Astrocyte (in vitro differentiated cells and primary cell): ENCODE results near the gene SLC38A1. TPM values are rescaled to one million over a fixed set of nuclear protein-coding genes. Genes with fewer than 3 reads are reported as not detected.

Experiments
- DNase-seq: peaks from one replicate; pipeline ENCODE4 v3.0.0-alpha.2; 2010; ENCODE audit warnings: low read depth
- FAIRE-seq: peaks from 2 replicates; lab custom pipeline; 2011; peaks lifted over from hg19 to GRCh38; lab: Jason Lieb, UNC
- H2AFZ ChIP-seq: 2 replicates; pipeline ENCODE4 v1.6.0; 2012; ENCODE audit warnings: low read depth, low read length, inconsistent platforms
- H3K27ac ChIP-seq: 2 replicates; pipeline ENCODE4 v1.5.1; 2011; ENCODE audit warnings: low read depth, low read length, inconsistent platforms
- H3K27me3 ChIP-seq: 2 replicates; pipeline ENCODE4 v1.6.0; 2011; ENCODE audit warnings: low read length, inconsistent platforms; ENCODE audit not compliant: insufficient read depth
- H3K36me3 ChIP-seq: 2 replicates; pipeline ENCODE4 v1.5.1; 2011; ENCODE audit warnings: low read length, inconsistent platforms; ENCODE audit not compliant: insufficient read depth
- H3K4me1 ChIP-seq: 2 replicates; pipeline ENCODE4 v1.5.1; 2011; ENCODE audit warnings: low read length, inconsistent platforms; ENCODE audit not compliant: insufficient read depth
- H3K4me2 ChIP-seq: 2 replicates; pipeline ENCODE4 v1.6.0; 2012; ENCODE audit warnings: low read length, inconsistent platforms
- H3K4me3 ChIP-seq: 2 replicates; pipeline ENCODE4 v1.5.1; 2011; ENCODE audit warnings: low read depth, mild to moderate bottlenecking, low read length, inconsistent platforms; ENCODE audit not compliant: insufficient read depth
- H3K79me2 ChIP-seq: 2 replicates; pipeline ENCODE4 v1.6.0; 2012; ENCODE audit warnings: mild to moderate bottlenecking, low read length, inconsistent platforms; ENCODE audit not compliant: insufficient read depth
- H3K9ac ChIP-seq: 2 replicates; pipeline ENCODE4 v1.6.0; 2012; ENCODE audit warnings: mild to moderate bottlenecking, low read length, inconsistent platforms
- H3K9me3 ChIP-seq: 2 replicates; pipeline ENCODE4 v1.5.1; 2012; ENCODE audit warnings: low read depth, mild to moderate bottlenecking, low read length, inconsistent platforms; ENCODE audit not compliant: insufficient read depth
- H4K20me1 ChIP-seq: 2 replicates; pipeline ENCODE4 v1.6.0; 2012; ENCODE audit warnings: low read length, inconsistent platforms; ENCODE audit not compliant: insufficient read depth
- H3K27ac Mint-ChIP-seq: one replicate; pipeline ENCODE4 v1.8.0; 2021; ENCODE audit warnings: mild to moderate bottlenecking, mixed read lengths; ENCODE audit not compliant: unreplicated experiment
- H3K27me3 Mint-ChIP-seq: one replicate; pipeline ENCODE4 v1.8.0; 2021; ENCODE audit warnings: low read depth, mixed read lengths; ENCODE audit not compliant: unreplicated experiment
- H3K36me3 Mint-ChIP-seq: one replicate; pipeline ENCODE4 v1.8.0; 2021; ENCODE audit warnings: low read depth, mixed read lengths; ENCODE audit not compliant: unreplicated experiment
- H3K4me1 Mint-ChIP-seq: one replicate; pipeline ENCODE4 v1.8.0; 2021; ENCODE audit warnings: low read depth, mixed read lengths; ENCODE audit not compliant: unreplicated experiment
- H3K4me3 Mint-ChIP-seq: one replicate; pipeline ENCODE4 v1.8.0; 2021; ENCODE audit warnings: mild to moderate bottlenecking, moderate library complexity, mixed read lengths; ENCODE audit not compliant: unreplicated experiment
- H3K9me3 Mint-ChIP-seq: one replicate; pipeline ENCODE4 v1.8.0; 2021; ENCODE audit warnings: mild to moderate bottlenecking, mixed read lengths; ENCODE audit not compliant: unreplicated experiment
- CTCF ChIP-seq: IDR thresholded peaks from 2 replicates; pipeline ENCODE4 v1.5.1; 2011; ENCODE audit warnings: low read depth, mild to moderate bottlenecking, inconsistent platforms, low read length, moderate library complexity; ENCODE audit not compliant: insufficient read depth
- EZH2 ChIP-seq: IDR thresholded peaks from 2 replicates; pipeline ENCODE4 v1.6.1; 2012; ENCODE audit warnings: mild to moderate bottlenecking, low read length, inconsistent platforms; ENCODE audit not compliant: insufficient read depth
- total RNA-seq: library from RNA; stranded (reverse); gene quantifications from 2 replicates; pipeline ENCODE4 v1.2.1, GENCODE V29; 2021

Gene SLC38A1
- total RNA-seq, 1 donor from 2014 or later = 160 TPM

DNA sequence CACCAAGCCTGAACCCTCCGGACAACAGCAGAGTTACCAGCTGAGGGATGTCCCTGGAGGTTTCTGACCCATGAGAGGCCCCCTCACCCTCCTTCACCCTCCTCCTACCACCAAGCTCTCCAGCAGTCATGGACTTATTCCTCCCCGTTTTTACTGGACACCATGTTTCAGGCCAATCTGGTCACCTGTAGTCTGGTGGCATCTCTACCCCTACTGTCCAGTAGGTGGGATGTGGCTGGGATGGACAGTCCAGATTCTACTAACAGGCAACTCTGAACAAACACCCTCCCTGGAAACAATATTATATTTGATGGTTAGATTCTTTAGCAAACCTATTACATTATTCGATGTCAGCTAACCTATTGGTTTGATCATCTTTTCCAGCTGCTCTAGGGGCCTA is 83.2 kb downstream of the SLC38A1 start:
- H3K9ac ChIP-seq = no peak overlapping the region
- H3K4me1 Mint-ChIP-seq = no peaks in the 10 kb centered on the region
- H3K4me1 ChIP-seq = peaks cover 6% of the 10 kb centered on the region
- H3K9me3 ChIP-seq = no peaks in the 10 kb centered on the region
- no peak overlapping the region for H3K4me2 ChIP-seq
- peaks cover 6% of the 10 kb centered on the region for H4K20me1 ChIP-seq
- no peak overlapping the region for H3K4me3 ChIP-seq
- no peak overlapping the region for H2AFZ ChIP-seq
- H3K27ac Mint-ChIP-seq = no peak overlapping the region
- H3K36me3 Mint-ChIP-seq = peaks cover 6% of the 10 kb centered on the region
- FAIRE-seq (no peak), DNase-seq (no peak)
- H3K27me3 ChIP-seq = no peaks in the 10 kb centered on the region
- no peaks in the 10 kb centered on the region for H3K79me2 ChIP-seq
- no peaks in the 10 kb centered on the region for H3K9me3 Mint-ChIP-seq
- no peaks in the 10 kb centered on the region for H3K27me3 Mint-ChIP-seq
- H3K36me3 ChIP-seq = peaks cover 3% of the 10 kb centered on the region
- no peak overlapping the region for H3K27ac ChIP-seq
- TF ChIP-seq EZH2 (no peak), CTCF (no peak)
- H3K4me3 Mint-ChIP-seq = no peak overlapping the region

DNA sequence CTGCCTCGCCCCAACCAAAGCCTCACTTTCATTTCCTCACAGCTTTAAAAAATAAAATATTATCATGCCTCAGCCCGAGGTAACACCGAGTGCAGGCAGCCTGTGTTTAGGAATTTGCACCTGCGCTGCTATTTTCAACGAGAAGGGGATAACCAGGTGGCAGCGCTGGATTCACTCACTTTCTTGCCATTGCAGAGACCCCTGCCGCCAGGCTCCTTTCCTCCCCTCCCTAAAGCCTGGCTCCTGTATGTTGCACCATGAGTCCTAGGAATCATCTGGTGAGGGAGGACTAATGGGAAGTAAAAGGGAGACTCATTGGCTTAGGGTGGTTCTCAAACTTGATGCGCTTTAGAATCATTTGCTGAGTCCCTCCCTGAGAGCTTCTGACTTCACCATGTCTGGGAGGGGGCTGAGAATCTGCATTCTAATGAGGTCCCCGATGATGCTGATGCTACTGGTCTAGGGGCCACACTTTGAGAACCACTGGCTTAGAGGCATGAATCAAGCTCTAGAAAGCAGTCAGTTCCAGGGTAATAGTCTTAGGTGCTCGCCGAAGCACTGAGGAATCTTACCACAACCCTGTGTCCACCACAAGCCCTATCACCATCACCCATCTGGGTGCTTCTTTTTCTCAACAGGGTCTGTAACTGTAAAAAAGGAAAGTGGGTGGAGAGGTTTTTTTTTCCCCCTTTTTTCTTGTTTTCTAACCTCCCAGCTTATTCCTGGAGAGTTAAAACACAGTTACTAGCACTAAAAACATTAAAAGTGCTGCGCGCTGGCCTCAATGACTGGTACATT is 83.8 kb downstream of the SLC38A1 start:
- peaks cover 4% of the 10 kb centered on the region for H3K36me3 Mint-ChIP-seq
- no peak overlapping the region for H3K4me3 Mint-ChIP-seq
- H2AFZ ChIP-seq = no peak overlapping the region
- H3K27me3 Mint-ChIP-seq = no peaks in the 10 kb centered on the region
- no peak overlapping the region for H3K9ac ChIP-seq
- no peaks in the 10 kb centered on the region for H3K27me3 ChIP-seq
- peaks cover 6% of the 10 kb centered on the region for H3K4me1 ChIP-seq
- no peak for FAIRE-seq
- H3K9me3 ChIP-seq = no peaks in the 10 kb centered on the region
- peaks cover 6% of the 10 kb centered on the region for H4K20me1 ChIP-seq
- no peaks in the 10 kb centered on the region for H3K79me2 ChIP-seq
- H3K4me1 Mint-ChIP-seq = no peaks in the 10 kb centered on the region
- H3K36me3 ChIP-seq = peaks cover 3% of the 10 kb centered on the region
- DNase-seq = no peak
- no peak overlapping the region for H3K4me3 ChIP-seq
- TF ChIP-seq EZH2 (no peak), CTCF (no peak)
- no peak overlapping the region for H3K27ac Mint-ChIP-seq
- H3K9me3 Mint-ChIP-seq = no peaks in the 10 kb centered on the region
- no peak overlapping the region for H3K4me2 ChIP-seq
- no peak overlapping the region for H3K27ac ChIP-seq

DNA sequence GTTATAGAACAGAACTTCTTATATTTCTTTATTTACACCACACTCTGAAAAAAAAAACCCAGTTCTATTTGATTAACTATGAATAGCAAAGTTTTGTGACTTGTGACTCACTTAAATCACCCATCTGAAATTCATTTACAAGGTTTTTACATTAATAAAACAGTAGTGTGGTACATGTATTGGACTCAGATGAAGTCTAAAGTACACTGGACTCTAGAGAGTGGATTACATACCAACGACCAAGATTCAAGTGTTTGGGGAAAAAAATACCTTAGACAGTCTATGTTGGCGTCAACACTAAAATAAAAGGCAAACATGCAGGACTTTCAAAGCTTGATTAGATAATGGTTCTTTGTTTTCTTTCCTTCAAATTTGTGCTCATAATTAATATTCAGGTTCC is 85.7 kb downstream of the SLC38A1 start:
- no peaks in the 10 kb centered on the region for H3K9me3 Mint-ChIP-seq
- Histone ChIP-seq H3K9me3 (no peaks in the 10 kb centered on the region), H3K27ac (no peak overlapping the region), H3K36me3 (peaks cover 3% of the 10 kb centered on the region), H2AFZ (no peak overlapping the region), H3K9ac (no peak overlapping the region), H3K27me3 (no peaks in the 10 kb centered on the region), H4K20me1 (peaks cover 6% of the 10 kb centered on the region), H3K79me2 (no peaks in the 10 kb centered on the region), H3K4me1 (peaks cover 6% of the 10 kb centered on the region), H3K4me3 (no peak overlapping the region), H3K4me2 (no peak overlapping the region)
- H3K4me1 Mint-ChIP-seq = no peaks in the 10 kb centered on the region
- H3K27me3 Mint-ChIP-seq = no peaks in the 10 kb centered on the region
- TF ChIP-seq EZH2 (no peak), CTCF (no peak)
- H3K4me3 Mint-ChIP-seq = no peak overlapping the region
- H3K27ac Mint-ChIP-seq = no peak overlapping the region
- H3K36me3 Mint-ChIP-seq = peaks cover 1% of the 10 kb centered on the region
- FAIRE-seq = no peak
- DNase-seq = no peak
